Kasumi-1 (cell line): ENCODE data around the gene ZNF280B.
"Not testable (repeated sequence)": the region's sequence is repeated elsewhere in the genome, so short reads cannot be mapped to it uniquely, and the experiment has no call there.

Experiments used
- DNase-seq, 2 experiments: peaks; one replicate each; lab custom pipeline; 2025; lab: John Stamatoyannopoulos, UW

ZNF280B gene

GRCh38 chr22:22507743-22508273 lies 734 bp downstream of the ZNF280B start:
- peak in 1 of 2 experiments; percentile 7 for DNase-seq

- DNase-seq: no peak
Measured at GRCh38 chr22:22506736-22507135, 1.8 kb downstream of the ZNF280B start.

GRCh38 chr22:22498267-22498666 lies 10.3 kb downstream of the ZNF280B start:
- DNase-seq: no peak

- DNase-seq: not testable (repeated sequence)
Measured at GRCh38 chr22:22491589-22491988, 17.0 kb downstream of the ZNF280B start.

- DNase-seq: no peak
Measured at GRCh38 chr22:22488736-22489135, 19.8 kb downstream of the ZNF280B start.

- DNase-seq: no peak
Measured at GRCh38 chr22:22487869-22488597, 20.5 kb downstream of the ZNF280B start.

GRCh38 chr22:22487059-22487458 lies 21.5 kb downstream of the ZNF280B start:
- DNase-seq: no peak

GRCh38 chr22:22486132-22486899 lies 22.2 kb downstream of the ZNF280B start:
- DNase-seq: no peak

- no peak for DNase-seq
Measured at GRCh38 chr22:22485524-22485923, 23.0 kb downstream of the ZNF280B start.

- no peak for DNase-seq
Measured at GRCh38 chr22:22484023-22484422, 24.5 kb downstream of the ZNF280B start.

- no peak for DNase-seq
Measured at GRCh38 chr22:22480940-22481339, 27.6 kb downstream of the ZNF280B start.

GRCh38 chr22:22479999-22480532 lies 28.5 kb downstream of the ZNF280B start:
- DNase-seq: no peak

GRCh38 chr22:22479116-22479515 lies 29.4 kb downstream of the ZNF280B start:
- no peak for DNase-seq

- no peak for DNase-seq
Measured at GRCh38 chr22:22478470-22478869, 30.1 kb downstream of the ZNF280B start.

GRCh38 chr22:22474733-22475132 lies 33.8 kb downstream of the ZNF280B start:
- DNase-seq: no peak

- not testable (repeated sequence) for DNase-seq
Measured at GRCh38 chr22:22471104-22471503, 37.4 kb downstream of the ZNF280B start.

GRCh38 chr22:22469527-22469926 lies 39.0 kb downstream of the ZNF280B start:
- DNase-seq: no peak

GRCh38 chr22:22468794-22469469 lies 39.6 kb downstream of the ZNF280B start:
- not testable (repeated sequence) for DNase-seq

GRCh38 chr22:22467112-22467511 lies 41.4 kb downstream of the ZNF280B start:
- DNase-seq: no peak

GRCh38 chr22:22465782-22466181 lies 42.8 kb downstream of the ZNF280B start:
- no peak for DNase-seq

GRCh38 chr22:22465094-22465602 lies 43.4 kb downstream of the ZNF280B start:
- DNase-seq: no peak

GRCh38 chr22:22464541-22465054 lies 43.9 kb downstream of the ZNF280B start:
- DNase-seq: no peak
